Astrocyte of the hippocampus (primary cell): Measurements from ENCODE around the gene TOR1B.
"Not testable (repeated sequence)": the region's sequence is repeated elsewhere in the genome, so short reads cannot be mapped to it uniquely, and the experiment has no call there.

ENCODE experiments used
- DNase-seq: peaks from one replicate; pipeline ENCODE4 v3.0.0; 2011; ENCODE audit warnings: low read depth, low spot score

The TOR1B gene

DNA sequence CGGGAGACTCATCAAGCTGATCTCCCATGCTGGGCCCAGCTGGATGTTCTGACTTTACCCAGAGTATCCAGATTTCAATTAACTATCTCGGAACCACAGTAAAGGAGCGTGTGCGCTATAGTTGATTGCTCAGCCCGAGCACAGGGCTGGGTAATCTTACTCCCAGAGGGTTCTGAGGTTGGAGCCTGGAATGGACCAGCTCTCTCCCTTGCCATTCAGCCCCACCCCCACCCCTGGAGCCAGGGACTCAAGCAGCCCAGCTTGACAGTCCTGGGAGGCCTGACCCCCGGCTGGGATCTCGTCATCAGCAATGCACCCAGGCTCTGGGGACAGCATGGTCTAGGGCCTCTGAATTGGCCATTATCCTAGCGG lies 26.4 kb upstream of the TOR1B start:
- DNase-seq, result peak; percentile 64

- peak; percentile 99 for DNase-seq
Observed at GRCh38 chr9:129776938-129777768, 25.8 kb upstream of the TOR1B start.

DNA sequence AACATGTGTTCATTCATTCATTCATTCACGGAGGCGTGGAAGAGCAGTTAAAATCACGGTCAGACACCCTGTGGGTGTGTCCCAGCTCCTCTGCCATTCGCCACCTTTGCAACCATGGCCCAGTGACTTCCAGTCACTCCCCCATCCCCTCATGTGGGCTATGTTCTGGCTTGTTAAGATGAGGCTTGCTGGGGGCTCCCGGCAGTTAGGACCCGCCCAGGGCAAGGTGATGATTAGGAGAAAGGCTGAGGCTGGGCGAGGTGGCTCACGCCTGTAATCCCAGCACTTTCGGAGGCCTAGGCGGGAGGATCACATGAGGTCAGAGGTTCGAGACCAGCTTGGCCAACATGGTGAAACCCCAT lies 25.2 kb upstream of the TOR1B start:
- DNase-seq, result no peak

- no peak for DNase-seq
Observed at GRCh38 chr9:129778469-129778868, 24.5 kb upstream of the TOR1B start.

- DNase-seq, result no peak
Observed at GRCh38 chr9:129779560-129780190, 23.3 kb upstream of the TOR1B start.

- DNase-seq, result no peak
Observed at GRCh38 chr9:129781131-129781530, 21.9 kb upstream of the TOR1B start.

GRCh38 chr9:129781981-129782380 lies 21.0 kb upstream of the TOR1B start:
- no peak for DNase-seq

GRCh38 chr9:129783516-129784361 lies 19.2 kb upstream of the TOR1B start:
- DNase-seq, result peak; percentile 84

DNA sequence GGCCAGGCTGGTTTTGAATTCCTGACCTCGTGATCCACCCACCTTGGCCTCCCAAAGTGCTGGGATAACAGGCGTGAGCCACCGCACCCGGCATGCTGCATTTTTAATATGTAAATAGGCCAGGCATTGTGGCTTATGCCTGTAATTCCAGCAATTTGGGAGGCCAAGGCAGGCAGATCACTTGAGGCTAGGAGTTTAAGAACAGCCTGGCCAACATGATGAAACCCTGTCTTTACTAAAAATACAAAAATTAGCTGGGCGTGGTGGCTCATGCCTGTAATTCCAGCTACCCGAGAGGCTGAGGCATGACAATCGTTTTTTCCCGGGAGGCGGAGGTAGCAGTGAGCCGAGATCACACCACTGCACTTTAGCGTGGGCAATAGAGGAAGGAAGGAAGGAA lies 18.0 kb upstream of the TOR1B start:
- not testable (repeated sequence) for DNase-seq

DNA sequence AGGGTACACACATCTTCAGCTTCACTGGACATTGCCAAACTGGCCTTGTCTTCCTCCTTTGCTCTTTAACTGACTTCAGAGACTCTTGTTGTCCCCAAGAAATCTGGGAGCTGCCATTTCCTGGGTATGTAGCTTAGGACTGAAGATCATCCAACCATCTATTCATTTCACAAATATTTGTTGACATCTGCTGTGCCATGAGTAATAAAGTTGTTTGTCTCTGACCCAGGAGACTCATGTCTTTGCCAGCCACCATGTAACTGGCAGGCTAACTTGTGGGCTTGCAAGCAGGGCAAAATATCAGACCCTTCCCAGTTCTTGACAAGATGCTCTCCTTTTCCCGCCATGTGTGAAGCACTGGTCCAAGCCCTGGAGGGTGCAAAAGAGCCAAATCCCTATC lies 17.1 kb upstream of the TOR1B start:
- DNase-seq, result no peak

DNA sequence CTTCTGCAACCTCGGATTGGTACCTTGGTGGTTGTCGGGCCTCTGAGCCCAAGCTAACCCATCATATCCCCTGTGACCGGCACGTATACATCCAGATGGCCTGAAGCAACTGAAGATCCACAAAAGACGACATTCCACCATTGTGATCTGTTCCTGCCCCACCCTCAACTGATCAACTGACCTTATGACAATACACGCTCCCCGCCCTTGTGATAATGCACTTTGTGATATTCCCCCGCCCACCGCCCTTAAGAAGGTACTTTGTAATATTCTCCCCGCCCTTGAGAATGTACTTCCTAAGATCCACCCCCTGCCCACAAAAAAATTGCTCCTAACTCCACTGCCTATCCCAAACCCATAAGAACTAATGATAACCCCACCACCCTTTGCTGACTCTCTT lies 16.5 kb upstream of the TOR1B start:
- no peak for DNase-seq

DNA sequence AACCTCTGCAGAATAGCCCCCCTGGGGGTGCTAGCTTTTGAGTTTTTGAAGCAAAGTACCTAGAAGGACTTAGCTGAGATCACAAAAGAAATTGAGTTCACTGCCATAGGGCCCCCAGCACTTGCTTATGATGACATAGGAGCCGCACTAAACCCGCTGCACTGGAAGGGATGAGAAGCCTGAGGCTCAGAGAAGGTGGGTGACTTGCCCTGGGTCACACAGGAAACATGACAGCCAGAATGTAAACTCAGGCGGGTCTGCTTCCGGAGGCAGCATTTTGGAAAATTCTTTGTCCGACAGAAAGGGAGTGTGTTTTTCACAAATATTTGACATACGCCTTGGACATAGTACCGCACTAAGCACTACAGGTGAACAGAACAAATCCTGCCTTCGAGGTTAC lies 8.4 kb upstream of the TOR1B start:
- no peak for DNase-seq

DNA sequence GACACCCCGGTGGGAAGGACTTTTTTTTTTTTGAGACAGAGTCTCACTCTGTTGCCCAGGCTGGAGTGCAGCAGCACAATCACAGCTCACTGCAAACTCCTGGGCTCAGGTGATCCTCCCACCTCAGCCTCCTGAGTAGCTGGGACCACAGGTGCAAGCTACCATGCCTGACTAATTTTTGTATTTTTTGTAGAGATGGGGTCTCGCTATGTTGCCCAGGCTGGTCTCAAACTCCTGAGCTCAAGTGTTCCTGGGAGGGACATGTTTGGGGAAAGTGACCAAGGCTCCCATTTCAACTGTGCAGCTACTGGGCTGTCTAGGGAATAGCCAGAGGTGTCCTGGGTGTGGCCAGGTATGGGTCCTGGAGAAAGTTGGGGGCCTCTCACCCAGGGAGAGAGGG lies 7.0 kb upstream of the TOR1B start:
- DNase-seq, result not testable (repeated sequence)

DNA sequence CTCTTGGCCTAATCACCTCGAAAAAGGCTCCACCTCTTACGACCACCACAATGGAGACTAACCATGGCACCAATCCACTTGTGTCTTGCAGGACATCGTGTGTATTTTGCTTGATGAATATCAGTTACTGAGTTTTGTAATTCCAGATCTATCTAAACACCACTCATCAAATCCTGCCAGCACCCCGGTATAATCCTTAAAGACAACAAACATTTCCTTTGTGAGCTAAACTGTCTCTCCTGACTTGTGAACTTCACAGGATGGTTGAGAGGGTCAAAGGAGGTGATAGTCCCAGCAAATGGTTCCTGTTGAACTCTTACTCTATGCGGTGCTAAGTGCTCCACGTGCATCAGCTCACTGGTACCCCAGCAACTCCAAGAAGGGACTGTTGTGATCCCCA lies 4.0 kb upstream of the TOR1B start:
- no peak for DNase-seq

GRCh38 chr9:129801504-129801903 lies 1.5 kb upstream of the TOR1B start:
- DNase-seq, result no peak

- DNase-seq, result no peak
Observed at GRCh38 chr9:129803676-129804060, 684 bp downstream of the TOR1B start.

DNA sequence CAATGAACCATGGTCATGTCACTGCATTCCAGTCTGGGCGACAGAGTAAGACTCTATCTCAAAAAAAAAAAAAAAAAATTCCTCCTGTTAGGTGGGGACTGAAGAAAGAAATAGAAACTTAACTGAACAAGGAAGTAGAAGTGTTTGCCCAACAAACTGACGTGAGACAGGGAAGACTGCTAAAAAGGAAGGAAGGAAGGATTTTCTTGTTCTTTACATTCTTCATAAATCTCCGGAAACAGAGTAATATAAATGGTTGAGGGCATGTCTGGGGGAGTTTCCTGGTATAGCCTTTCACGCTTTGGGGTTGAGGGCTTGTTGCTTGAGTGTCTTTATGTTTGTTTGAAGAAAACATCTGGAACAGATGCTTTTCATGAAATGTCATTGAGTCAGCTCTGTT lies 3.1 kb downstream of the TOR1B start:
- DNase-seq, result no peak

DNA sequence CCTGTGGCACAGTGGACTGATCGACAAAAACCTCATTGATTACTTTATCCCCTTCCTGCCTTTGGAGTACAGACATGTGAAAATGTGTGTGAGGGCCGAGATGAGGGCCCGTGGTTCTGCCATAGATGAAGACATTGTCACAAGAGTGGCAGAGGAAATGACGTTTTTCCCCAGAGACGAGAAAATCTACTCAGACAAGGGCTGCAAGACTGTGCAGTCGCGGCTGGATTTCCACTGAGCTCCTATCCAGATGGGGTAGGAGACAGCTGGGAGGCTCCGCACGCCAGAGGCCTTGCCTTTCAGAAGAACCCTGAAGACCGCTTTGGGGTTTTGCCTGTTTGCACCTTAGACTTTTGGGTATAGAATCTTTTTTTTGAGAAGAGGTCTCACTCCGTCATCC lies 6.4 kb downstream of the TOR1B start:
- no peak for DNase-seq

- no peak for DNase-seq
Observed at GRCh38 chr9:129810116-129810515, 7.1 kb downstream of the TOR1B start.

- no peak for DNase-seq
Observed at GRCh38 chr9:129810788-129811187, 7.8 kb downstream of the TOR1B start.

DNA sequence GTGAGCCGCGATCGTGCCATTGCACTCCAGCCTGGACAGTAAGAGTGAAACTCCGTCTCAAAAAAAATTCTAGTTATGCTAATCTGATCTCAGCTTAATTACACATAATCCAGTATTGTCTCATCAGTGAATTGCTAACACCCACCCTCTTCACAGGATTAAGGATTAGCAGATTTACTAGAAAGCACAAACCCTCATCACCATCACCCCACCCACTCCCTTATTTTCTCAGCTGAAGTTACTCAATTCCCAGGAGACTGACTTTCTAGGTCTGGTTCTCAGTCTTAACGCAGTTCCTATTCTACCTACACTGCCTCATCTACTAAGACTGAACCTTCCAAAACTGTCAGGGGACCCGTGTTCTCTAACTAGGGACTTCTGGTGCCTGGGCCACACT lies 9.0 kb downstream of the TOR1B start:
- DNase-seq, result no peak

- no peak for DNase-seq
Observed at GRCh38 chr9:129812385-129812784, 9.4 kb downstream of the TOR1B start.

GRCh38 chr9:129813661-129814060 lies 10.7 kb downstream of the TOR1B start:
- DNase-seq, result peak; percentile 44
